Mucosa of stomach (tissue), 1 donor: Measurements from ENCODE around the gene FAM107B.

Experiments
- H3K27me3 ChIP-seq: one replicate; pipeline ENCODE4 v1.7.0; 2013; ENCODE audit warnings: mild to moderate bottlenecking, low read length; ENCODE audit not compliant: control insufficient read depth, insufficient read depth
- H3K36me3 ChIP-seq: one replicate; pipeline ENCODE4 v1.7.0; 2013; ENCODE audit warnings: low read length; ENCODE audit not compliant: control insufficient read depth, insufficient read depth
- H3K4me1 ChIP-seq: one replicate; pipeline ENCODE4 v1.7.0; 2013; ENCODE audit warnings: mild to moderate bottlenecking, low read length; ENCODE audit not compliant: control insufficient read depth, insufficient read depth
- H3K4me3 ChIP-seq: one replicate; pipeline ENCODE4 v1.7.0; 2013; ENCODE audit warnings: low read length
- H3K9ac ChIP-seq: one replicate; pipeline ENCODE4 v1.7.0; 2013; ENCODE audit warnings: mild to moderate bottlenecking, low read length, moderate library complexity
- H3K9me3 ChIP-seq: one replicate; pipeline ENCODE4 v1.7.0; 2013; ENCODE audit warnings: mild to moderate bottlenecking, low read length, moderate library complexity; ENCODE audit not compliant: control insufficient read depth
- donor health status: Pancreatic carcinoma.

Gene FAM107B

GRCh38 chr10:14625192-14625631, 149.5 kb downstream of the FAM107B start:
- peaks cover 20% of the 10 kb centered on the region for H3K4me1 ChIP-seq
- H3K36me3 ChIP-seq: no peaks in the 10 kb centered on the region
- H3K27me3 ChIP-seq: no peaks in the 10 kb centered on the region
- no peaks in the 10 kb centered on the region for H3K9me3 ChIP-seq
- H3K4me3 ChIP-seq: no peak overlapping the region
- H3K9ac ChIP-seq: no peak overlapping the region

- Histone ChIP-seq H3K36me3 (no peaks in the 10 kb centered on the region), H3K4me3 (no peak overlapping the region), H3K9me3 (no peaks in the 10 kb centered on the region), H3K27me3 (no peaks in the 10 kb centered on the region), H3K4me1 (peaks cover 20% of the 10 kb centered on the region), H3K9ac (no peak overlapping the region)
These were observed 150.1 kb downstream of the FAM107B start for GRCh38 chr10:14624600-14624999.

- no peak overlapping the region for H3K4me3 ChIP-seq
- H3K4me1 ChIP-seq: peaks cover 20% of the 10 kb centered on the region
- H3K27me3 ChIP-seq: no peaks in the 10 kb centered on the region
- H3K36me3 ChIP-seq: no peaks in the 10 kb centered on the region
- no peak overlapping the region for H3K9ac ChIP-seq
- no peaks in the 10 kb centered on the region for H3K9me3 ChIP-seq
These were observed 150.8 kb downstream of the FAM107B start for GRCh38 chr10:14623931-14624330.

GRCh38 chr10:14621037-14621436, 153.7 kb downstream of the FAM107B start:
- Histone ChIP-seq H3K4me3 (no peak overlapping the region), H3K4me1 (peaks cover 20% of the 10 kb centered on the region), H3K27me3 (no peaks in the 10 kb centered on the region), H3K9ac (no peak overlapping the region), H3K9me3 (no peaks in the 10 kb centered on the region), H3K36me3 (no peaks in the 10 kb centered on the region)

- H3K9me3 ChIP-seq: no peaks in the 10 kb centered on the region
- H3K9ac ChIP-seq: no peak overlapping the region
- no peaks in the 10 kb centered on the region for H3K27me3 ChIP-seq
- no peaks in the 10 kb centered on the region for H3K36me3 ChIP-seq
- H3K4me1 ChIP-seq: peaks cover 5% of the 10 kb centered on the region
- H3K4me3 ChIP-seq: no peak overlapping the region
These were observed 156.0 kb downstream of the FAM107B start for GRCh38 chr10:14618674-14619073.

- H3K9ac ChIP-seq: no peak overlapping the region
- no peaks in the 10 kb centered on the region for H3K36me3 ChIP-seq
- H3K27me3 ChIP-seq: no peaks in the 10 kb centered on the region
- no peak overlapping the region for H3K4me3 ChIP-seq
- H3K9me3 ChIP-seq: no peaks in the 10 kb centered on the region
- no peaks in the 10 kb centered on the region for H3K4me1 ChIP-seq
These were observed 156.8 kb downstream of the FAM107B start for GRCh38 chr10:14617852-14618251.

GRCh38 chr10:14616955-14617730, 157.6 kb downstream of the FAM107B start:
- no peak overlapping the region for H3K4me3 ChIP-seq

GRCh38 chr10:14616465-14616864, 158.2 kb downstream of the FAM107B start:
- Histone ChIP-seq H3K36me3 (no peaks in the 10 kb centered on the region), H3K4me1 (peaks cover 4% of the 10 kb centered on the region), H3K27me3 (no peaks in the 10 kb centered on the region), H3K4me3 (no peak overlapping the region), H3K9ac (no peak overlapping the region), H3K9me3 (no peaks in the 10 kb centered on the region)

More at GRCh38 chr10:14616955-14617730, 157.6 kb downstream of the FAM107B start:
- Histone ChIP-seq H3K4me1 (peaks cover 3% of the 10 kb centered on the region), H3K9ac (no peak overlapping the region), H3K9me3 (no peaks in the 10 kb centered on the region), H3K36me3 (no peaks in the 10 kb centered on the region), H3K27me3 (no peaks in the 10 kb centered on the region)

- H3K4me1 ChIP-seq: peaks cover 4% of the 10 kb centered on the region
- no peak overlapping the region for H3K9ac ChIP-seq
- no peak overlapping the region for H3K4me3 ChIP-seq
- no peaks in the 10 kb centered on the region for H3K9me3 ChIP-seq
- no peaks in the 10 kb centered on the region for H3K27me3 ChIP-seq
- no peaks in the 10 kb centered on the region for H3K36me3 ChIP-seq
These were observed 161.1 kb downstream of the FAM107B start for GRCh38 chr10:14613588-14613920.

- H3K27me3 ChIP-seq: no peaks in the 10 kb centered on the region
- H3K9me3 ChIP-seq: no peaks in the 10 kb centered on the region
- H3K9ac ChIP-seq: no peak overlapping the region
- no peaks in the 10 kb centered on the region for H3K36me3 ChIP-seq
- peaks cover 4% of the 10 kb centered on the region for H3K4me1 ChIP-seq
- H3K4me3 ChIP-seq: no peak overlapping the region
These were observed 161.7 kb downstream of the FAM107B start for GRCh38 chr10:14612873-14613587.

GRCh38 chr10:14611968-14612693, 162.6 kb downstream of the FAM107B start:
- no peaks in the 10 kb centered on the region for H3K9me3 ChIP-seq
- no peaks in the 10 kb centered on the region for H3K36me3 ChIP-seq
- H3K4me1 ChIP-seq: peaks cover 4% of the 10 kb centered on the region
- H3K4me3 ChIP-seq: no peak overlapping the region
- H3K27me3 ChIP-seq: no peaks in the 10 kb centered on the region
- H3K9ac ChIP-seq: no peak overlapping the region

- H3K9ac ChIP-seq: no peak overlapping the region
- no peaks in the 10 kb centered on the region for H3K27me3 ChIP-seq
- H3K4me1 ChIP-seq: peaks cover 14% of the 10 kb centered on the region
- H3K9me3 ChIP-seq: no peaks in the 10 kb centered on the region
- no peaks in the 10 kb centered on the region for H3K36me3 ChIP-seq
- H3K4me3 ChIP-seq: no peak overlapping the region
These were observed 165.5 kb downstream of the FAM107B start for GRCh38 chr10:14609178-14609577.
